HG03571 (cell line): ENCODE results near the gene GUF1.
"Not testable (repeated sequence)": the region's sequence is repeated elsewhere in the genome, so short reads cannot be mapped to it uniquely, and the experiment has no call there.

Experiments
- ATAC-seq: cut with Tn5 transposase; IDR thresholded peaks from one replicate; pipeline ENCODE4 v1.9.1; 2021; ENCODE audit not compliant: unreplicated experiment

The GUF1 gene

GRCh38 chr4:44700427-44700826 lies 22.2 kb downstream of the GUF1 start:
- no peak for ATAC-seq

GRCh38 chr4:44701037-44701436 lies 22.8 kb downstream of the GUF1 start:
- ATAC-seq, result no peak

GRCh38 chr4:44704673-44705072 lies 26.5 kb downstream of the GUF1 start:
- ATAC-seq, result no peak

GRCh38 chr4:44713125-44713524 lies 34.9 kb downstream of the GUF1 start:
- no peak for ATAC-seq

GRCh38 chr4:44716597-44716996 lies 38.4 kb downstream of the GUF1 start:
- no peak for ATAC-seq

GRCh38 chr4:44720371-44720770 lies 42.2 kb downstream of the GUF1 start:
- ATAC-seq, result no peak

- no peak for ATAC-seq
Measured at GRCh38 chr4:44722001-44722400, 43.8 kb downstream of the GUF1 start.

GRCh38 chr4:44725166-44725565 lies 46.9 kb downstream of the GUF1 start:
- ATAC-seq, result no peak

- ATAC-seq, result no peak
Measured at GRCh38 chr4:44725726-44726037, 47.5 kb downstream of the GUF1 start.

GRCh38 chr4:44726038-44726871 lies 48.0 kb downstream of the GUF1 start, which contains the start of gene GNPDA2:
Gene GNPDA2, minus strand, starts transcription at chr4:44726556. Its CDS starts 4,349 bp downstream, at chr4:44722207.
- peak; percentile 95 for ATAC-seq

- no peak for ATAC-seq
Measured at GRCh38 chr4:44727471-44727870, 49.3 kb downstream of the GUF1 start.

GRCh38 chr4:44728694-44729093 lies 50.5 kb downstream of the GUF1 start:
- not testable (repeated sequence) for ATAC-seq

- no peak for ATAC-seq
Measured at GRCh38 chr4:44736900-44737299, 58.7 kb downstream of the GUF1 start.

- ATAC-seq, result peak; percentile 72
Measured at GRCh38 chr4:44738615-44739014, 60.4 kb downstream of the GUF1 start.

- ATAC-seq, result no peak
Measured at GRCh38 chr4:44740201-44740600, 62.0 kb downstream of the GUF1 start.
